HepG2 (cell line): ENCODE data around the gene BTN1A1. TPM values are rescaled to one million over a fixed set of nuclear protein-coding genes. Genes with fewer than 3 reads are reported as not detected.

Source experiments
- AGO1 ChIP-seq: fragments of 200-400 bp; formaldehyde crosslinking; IDR thresholded peaks from 2 replicates; pipeline ENCODE4 v1.6.1; 2017; ENCODE audit warnings: mild to moderate bottlenecking, low read depth, low read length, moderate library complexity; ENCODE audit not compliant: poor library complexity, severe bottlenecking
- CREBL2 ChIP-seq: sonication (generic); formaldehyde crosslinking; IDR thresholded peaks from 2 replicates; pipeline ENCODE4 v1.8.1; 2023; ENCODE audit warnings: missing genetic modification reagents, mild to moderate bottlenecking, borderline replicate concordance
- FOXO1 ChIP-seq: sonication (generic); formaldehyde crosslinking; IDR thresholded peaks from 2 replicates; pipeline ENCODE4 v1.4.0; 2020; ENCODE audit warnings: missing genetic modification reagents
- GATA4 ChIP-seq: sonication (generic); IDR thresholded peaks from 2 replicates; pipeline ENCODE4 v1.6.1; 2016; ENCODE audit warnings: antibody characterized with exemption, low read depth, borderline replicate concordance
- HNRNPLL ChIP-seq: fragments of 200-400 bp; formaldehyde crosslinking; IDR thresholded peaks from 2 replicates; pipeline ENCODE4 v1.6.1; 2017; ENCODE audit warnings: mild to moderate bottlenecking, low read depth, low read length; ENCODE audit not compliant: poor library complexity, severe bottlenecking
- HOXD1 ChIP-seq: sonication (generic); formaldehyde crosslinking; IDR thresholded peaks from 2 replicates; pipeline ENCODE4 v1.5.0; 2020; ENCODE audit warnings: missing genetic modification reagents
- IRF2 ChIP-seq: IDR thresholded peaks from 2 replicates; pipeline ENCODE4 v1.6.1; 2018; ENCODE audit warnings: missing genetic modification reagents, missing compliant biosample characterization
- MEIS2 ChIP-seq: sonication (generic); formaldehyde crosslinking; IDR thresholded peaks from 2 replicates; pipeline ENCODE4 v1.9.0; 2021; ENCODE audit warnings: mild to moderate bottlenecking, missing genetic modification reagents
- NBN ChIP-seq: fragments of 450-650 bp; conservative IDR thresholded peaks from 2 replicates; pipeline ENCODE4 v1.6.1; 2017
- PATZ1 ChIP-seq: sonication (generic); formaldehyde crosslinking; IDR thresholded peaks from 2 replicates; pipeline ENCODE4 v1.4.0; 2020; ENCODE audit warnings: missing genetic modification reagents
- RARA ChIP-seq: IDR thresholded peaks from 2 replicates; pipeline ENCODE4 v1.6.1; 2016; ENCODE audit warnings: missing genetic modification reagents, missing compliant biosample characterization
- TFDP2 ChIP-seq: sonication (generic); formaldehyde crosslinking; IDR thresholded peaks from 2 replicates; pipeline ENCODE4 v1.4.0; 2020; ENCODE audit warnings: missing genetic modification reagents
- TRIM24 ChIP-seq: sonication (generic); formaldehyde crosslinking; IDR thresholded peaks from 2 replicates; pipeline ENCODE4 v1.8.0; 2022; ENCODE audit warnings: mild to moderate bottlenecking, missing genetic modification reagents
- YY1 ChIP-seq: IDR thresholded peaks from 2 replicates; pipeline ENCODE4 v1.6.1; 2011; ENCODE audit warnings: low read length, low read depth, moderate library complexity, mild to moderate bottlenecking; ENCODE audit not compliant: insufficient read depth, insufficient replicate concordance
- ZHX1 ChIP-seq: sonication (generic); formaldehyde crosslinking; IDR thresholded peaks from 2 replicates; pipeline ENCODE4 v1.8.1; 2022; ENCODE audit warnings: low read depth, mild to moderate bottlenecking, missing genetic modification reagents
- ZMYM2 ChIP-seq: sonication (generic); formaldehyde crosslinking; IDR thresholded peaks from 2 replicates; pipeline ENCODE4 v1.8.0; 2022; ENCODE audit warnings: mild to moderate bottlenecking, missing genetic modification reagents
- ZNF143 ChIP-seq: sonication (generic); formaldehyde crosslinking; IDR thresholded peaks from 2 replicates; pipeline ENCODE4 v1.4.0; 2020; ENCODE audit warnings: missing genetic modification reagents
- ZNF251 ChIP-seq: sonication (generic); formaldehyde crosslinking; IDR thresholded peaks from 2 replicates; pipeline ENCODE4 v1.9.0; 2021; ENCODE audit warnings: mild to moderate bottlenecking, missing genetic modification reagents
- ZNF274 ChIP-seq: sonication (generic); formaldehyde crosslinking; IDR thresholded peaks from 2 replicates; pipeline ENCODE4 v1.5.1; 2020; ENCODE audit warnings: mild to moderate bottlenecking, missing genetic modification reagents
- ZNF281 ChIP-seq: sonication (generic); formaldehyde crosslinking; IDR thresholded peaks from 2 replicates; pipeline ENCODE4 v1.4.0; 2020; ENCODE audit warnings: missing genetic modification reagents, borderline replicate concordance
- polyA plus RNA-seq, 8 experiments: library from polyadenylated mRNA; depleted of rRNA in 3 of 8; stranded (reverse) in 7 of 8; unstranded in 1 of 8; fragments of >200 nt; fragmentation: Illumina TruSeq in 4 of 8; extraction: Trizol in 4 of 8; gene quantifications; 2 replicates each; pipeline versions ENCODE4 v1.2.1 to v1.2.3, GENCODE V29; 2011 to 2016; ENCODE audit warnings: low read depth in 4 of 8, missing spikeins in 1 of 8, mixed read lengths in 1 of 8; ENCODE audit not compliant: insufficient read depth in 1 of 8
- total RNA-seq, 5 experiments: library from RNA; depleted of rRNA; stranded (reverse); fragments of >200 nt; fragmentation: Illumina TruSeq; extraction: Trizol; gene quantifications; 2 replicates each; pipeline ENCODE4 v1.2.3, GENCODE V29; 2016; ENCODE audit warnings: low read depth in 1 of 5

The BTN1A1 gene
- total and polyA plus RNA-seq, 2 of the 13 experiments (the other 11 are each of a cell fraction or from before 2014, with no cell fraction given), result 0.04 TPM; not detected in 1

- no peak for TF ChIP-seq ZHX1
- no peak for TF ChIP-seq AGO1
- peak; percentile 67 for TF ChIP-seq ZMYM2 (CRISPR knock-in tag)
- peak; percentile 3 for TF ChIP-seq YY1
- no peak for TF ChIP-seq CREBL2 (CRISPR knock-in tag)
- TF ChIP-seq PATZ1 (CRISPR knock-in tag), result 0 out of 2 replicates have a peak, but pooled peaks have one; percentile 17
- 0 out of 2 replicates have a peak, but pooled peaks have one; percentile 48 for TF ChIP-seq IRF2 (CRISPR knock-in tag)
- TF ChIP-seq ZNF274 (CRISPR knock-in tag), result no peak
- 0 out of 2 replicates have a peak, but pooled peaks have one; percentile 22 for TF ChIP-seq GATA4
- no peak for TF ChIP-seq TRIM24
- TF ChIP-seq NBN, result no peak
- no peak for TF ChIP-seq RARA
- TF ChIP-seq MEIS2 (CRISPR knock-in tag), result peak; percentile 28; the same call in 1 of the 2 replicates
- TF ChIP-seq ZNF143 (CRISPR knock-in tag), result 0 out of 2 replicates have a peak, but pooled peaks have one; percentile 29
- peak; percentile 57 for TF ChIP-seq HNRNPLL
- TF ChIP-seq HOXD1 (CRISPR knock-in tag), result 0 out of 2 replicates have a peak, but pooled peaks have one; percentile 69
- peak; percentile 15; the same call in 1 of the 2 replicates for TF ChIP-seq TFDP2 (CRISPR knock-in tag)
- TF ChIP-seq FOXO1 (CRISPR knock-in tag), result peak; percentile 61; the same call in 1 of the 2 replicates
- TF ChIP-seq ZNF281, result peak; percentile 10; the same call in 1 of the 2 replicates
- TF ChIP-seq ZNF251 (CRISPR knock-in tag), result no peak
Measured at GRCh38 chr6:26553635-26554446, 53.7 kb downstream of the BTN1A1 start (continued).
